Occipital lobe (tissue), 2 donors: ENCODE results near the gene HDAC9. TPM values are rescaled to one million over a fixed set of nuclear protein-coding genes. Genes with fewer than 3 reads are reported as not detected.
"Not testable (repeated sequence)": the region's sequence is repeated elsewhere in the genome, so short reads cannot be mapped to it uniquely, and the experiment has no call there.

Experiments
- DNase-seq: peaks from one replicate; lab custom pipeline; 2025; lab: John Stamatoyannopoulos, UW
- total RNA-seq: library from RNA; depleted of rRNA; stranded (reverse); fragments of >200 nt; gene quantifications from one replicate; pipeline ENCODE4 v1.2.3, GENCODE V29; 2014

HDAC9 gene
- total RNA-seq, 1 donor from 2014 or later, result 175 TPM

DNA sequence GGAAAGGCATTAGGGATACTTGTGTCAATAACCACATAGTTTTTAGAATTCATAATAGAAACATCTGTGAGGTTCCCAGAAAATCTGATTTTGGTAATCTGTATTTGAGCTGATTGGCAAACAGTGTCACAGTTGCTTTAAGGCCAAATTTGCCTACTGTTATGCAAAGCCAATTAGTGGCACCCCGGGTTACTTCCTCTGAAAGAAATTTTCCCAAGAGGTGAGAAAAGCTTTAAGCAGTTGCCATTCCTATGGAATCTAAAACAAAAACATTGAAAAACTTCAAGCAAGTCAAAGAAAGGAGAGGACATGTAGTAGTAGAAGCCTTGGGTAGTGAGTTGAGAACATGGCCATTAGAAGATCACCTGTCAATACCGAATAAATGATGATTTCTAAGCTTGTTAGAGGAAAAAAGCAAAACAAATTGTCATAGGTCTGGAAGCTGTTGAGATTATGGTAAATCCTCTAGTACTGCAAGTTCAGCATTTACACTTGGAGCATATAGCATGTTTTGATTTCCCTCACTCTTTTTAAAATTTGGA is 445.1 kb downstream of the HDAC9 start:
- no peak for DNase-seq

DNA sequence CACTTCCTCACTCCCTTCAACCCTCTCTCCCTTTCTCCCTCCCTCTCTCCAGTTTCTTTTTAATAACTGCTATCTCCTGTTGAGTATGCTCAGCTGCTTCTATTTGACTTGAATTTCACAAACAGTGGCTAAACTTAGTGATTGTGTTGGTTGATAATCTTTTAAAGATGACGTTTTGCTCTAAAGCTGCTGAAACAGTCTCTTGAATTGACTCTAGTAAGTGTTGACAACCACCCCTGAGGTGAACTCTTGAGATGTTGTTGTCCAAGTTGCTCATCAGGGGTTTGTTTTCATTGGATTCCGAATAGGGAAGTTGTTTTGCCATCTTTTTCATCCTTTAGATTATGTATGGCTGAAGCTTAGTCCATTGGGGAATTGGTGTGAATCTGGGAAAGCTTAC is 445.7 kb downstream of the HDAC9 start:
- no peak for DNase-seq

DNA sequence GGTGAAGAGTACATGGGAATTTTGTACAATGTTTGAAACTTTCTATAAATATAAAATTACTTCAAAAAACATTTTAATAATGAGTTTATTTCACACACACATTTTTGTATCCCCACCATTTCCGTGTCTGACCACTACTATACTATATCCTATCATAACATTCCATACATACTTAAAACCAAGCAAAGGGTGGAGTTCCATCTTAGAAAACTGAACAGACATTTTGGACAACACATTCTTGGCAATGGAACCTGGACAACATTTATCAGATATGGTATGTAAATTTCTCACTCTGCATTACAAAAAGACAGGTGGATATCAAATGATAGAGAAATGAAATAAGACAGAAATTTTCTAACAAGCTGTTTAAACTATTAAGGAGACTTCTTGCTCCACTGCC is 453.0 kb downstream of the HDAC9 start:
- DNase-seq, result no peak

DNA sequence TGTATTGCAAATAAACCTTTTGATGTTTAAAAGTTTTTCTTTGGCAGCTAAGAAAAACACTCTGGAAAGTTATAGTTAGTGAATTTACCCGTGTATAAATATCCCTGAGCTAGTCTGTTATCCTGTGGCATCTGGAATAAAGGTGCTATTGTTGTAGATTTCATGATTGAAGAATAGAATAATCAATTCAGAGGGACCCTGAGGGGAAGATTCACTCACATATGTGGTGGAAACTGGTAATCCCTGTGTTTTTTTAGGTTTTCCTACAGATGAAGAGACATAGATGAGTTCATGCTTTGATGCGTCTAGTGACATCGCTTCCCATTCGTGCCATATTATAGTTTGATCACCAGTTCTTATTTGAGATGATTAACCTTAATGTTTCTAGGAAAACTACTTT is 457.3 kb downstream of the HDAC9 start:
- DNase-seq, result no peak

DNA sequence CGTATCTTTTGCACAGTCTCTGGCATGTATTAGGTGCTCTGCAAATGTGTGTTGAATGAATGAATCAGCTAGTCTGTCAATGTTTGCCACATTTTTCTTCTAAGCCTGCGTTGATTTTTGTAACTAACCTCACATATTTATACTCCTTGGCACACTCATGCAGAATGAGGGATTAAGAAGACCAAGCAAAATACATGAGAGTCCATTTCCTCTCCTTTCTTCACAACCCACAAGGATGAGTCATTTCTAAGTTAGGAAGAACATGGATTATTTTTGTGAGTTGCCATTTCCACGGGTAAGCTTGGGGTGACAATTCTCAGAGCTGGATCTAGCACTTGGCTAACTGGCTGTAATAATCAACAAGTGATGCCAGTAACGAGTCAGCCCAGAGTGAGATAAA is 463.1 kb downstream of the HDAC9 start:
- DNase-seq, result no peak

DNA sequence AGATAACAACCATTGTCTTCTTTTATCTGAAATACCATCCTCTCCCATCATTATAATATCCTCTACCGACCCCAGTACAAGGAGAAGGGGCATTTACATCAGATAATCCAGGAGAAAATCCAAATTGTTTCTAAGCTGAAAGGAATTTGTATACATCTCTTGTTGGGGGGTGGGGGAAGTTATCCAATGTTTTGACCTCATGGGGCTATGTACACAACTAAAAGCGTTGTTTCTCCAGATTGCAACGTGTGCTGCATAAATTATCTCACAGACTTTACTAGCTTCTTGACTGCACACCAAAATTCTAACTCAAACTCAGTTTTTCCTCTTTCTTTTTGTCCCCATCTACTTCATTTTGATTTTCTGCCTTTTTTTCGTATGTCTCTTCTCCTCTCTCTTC is 465.2 kb downstream of the HDAC9 start:
- DNase-seq, result no peak

DNA sequence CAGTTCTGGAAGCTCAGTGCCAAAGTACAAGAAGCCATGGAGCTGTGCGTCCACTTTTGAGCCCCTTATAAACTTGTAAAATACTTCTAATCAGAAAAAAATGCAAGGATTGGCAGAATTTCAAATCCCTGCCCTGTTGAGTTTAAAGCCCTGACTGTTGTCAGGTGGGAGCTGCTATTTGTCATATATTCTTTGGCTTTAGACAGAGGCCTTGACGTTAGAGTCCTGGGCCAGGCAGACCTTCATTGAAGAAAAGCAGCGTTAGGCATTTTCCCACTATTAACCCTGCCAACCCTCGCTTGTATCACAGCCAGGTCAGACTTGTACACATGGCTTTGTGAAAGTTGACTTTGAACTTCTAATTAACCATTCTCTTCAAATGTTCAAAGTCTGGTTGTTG is 466.5 kb downstream of the HDAC9 start:
- no peak for DNase-seq

DNA sequence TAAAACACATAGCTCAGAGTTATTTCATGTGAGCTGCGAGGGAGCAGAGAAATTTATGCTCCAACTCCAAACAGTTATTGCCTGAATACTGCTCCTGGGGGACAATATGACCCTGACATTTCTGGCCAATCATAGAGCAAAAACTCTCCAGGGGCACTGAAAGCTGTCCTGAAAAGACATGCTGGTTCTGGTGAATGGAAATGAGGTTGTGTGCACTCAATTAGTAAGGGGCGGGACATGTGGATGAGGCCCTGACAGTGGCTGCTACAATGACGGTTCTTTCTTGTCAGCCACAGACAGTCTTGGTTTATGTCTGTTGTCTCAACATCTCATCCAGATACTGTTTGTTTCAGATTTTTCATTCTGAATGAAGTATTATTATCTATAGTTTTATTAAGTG is 470.1 kb downstream of the HDAC9 start:
- no peak for DNase-seq

DNA sequence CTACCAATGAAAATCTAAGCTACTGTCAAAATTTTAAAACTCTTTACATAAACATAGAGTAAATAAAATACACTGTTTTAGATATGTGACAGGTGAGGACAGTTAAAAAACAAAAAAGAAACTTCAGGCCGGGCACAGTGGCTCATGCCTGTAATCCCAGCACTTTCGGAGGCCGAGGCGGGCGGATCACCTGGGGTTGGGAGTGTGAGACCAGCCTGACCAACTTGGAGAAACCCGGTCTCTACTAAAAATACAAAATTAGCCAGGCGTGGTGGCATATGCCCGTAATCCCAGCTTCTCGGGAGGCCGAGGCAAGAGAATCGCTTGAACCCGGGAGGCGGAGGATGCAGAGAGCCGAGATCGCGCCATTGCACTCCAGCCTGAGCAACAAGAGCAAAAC is 472.2 kb downstream of the HDAC9 start:
- DNase-seq, result not testable (repeated sequence)

DNA sequence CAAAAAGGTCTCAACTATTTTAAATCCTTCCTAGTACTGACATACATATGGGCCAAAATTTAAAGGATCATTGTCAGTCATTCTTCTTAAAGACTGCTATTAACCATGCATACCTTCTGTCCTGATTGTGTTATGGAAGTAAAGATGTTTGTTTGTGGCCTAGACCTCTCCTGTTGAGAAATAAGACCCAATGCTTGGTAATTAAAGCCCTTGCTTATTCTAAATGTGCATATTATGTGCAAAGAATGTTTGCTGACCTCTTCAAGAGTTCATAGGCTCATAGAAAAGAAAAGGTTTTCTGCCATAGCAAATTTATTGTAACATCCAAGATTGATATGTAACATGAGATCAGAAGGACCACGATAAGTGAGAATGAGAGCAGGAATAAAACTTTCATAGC is 476.3 kb downstream of the HDAC9 start:
- DNase-seq, result no peak

DNA sequence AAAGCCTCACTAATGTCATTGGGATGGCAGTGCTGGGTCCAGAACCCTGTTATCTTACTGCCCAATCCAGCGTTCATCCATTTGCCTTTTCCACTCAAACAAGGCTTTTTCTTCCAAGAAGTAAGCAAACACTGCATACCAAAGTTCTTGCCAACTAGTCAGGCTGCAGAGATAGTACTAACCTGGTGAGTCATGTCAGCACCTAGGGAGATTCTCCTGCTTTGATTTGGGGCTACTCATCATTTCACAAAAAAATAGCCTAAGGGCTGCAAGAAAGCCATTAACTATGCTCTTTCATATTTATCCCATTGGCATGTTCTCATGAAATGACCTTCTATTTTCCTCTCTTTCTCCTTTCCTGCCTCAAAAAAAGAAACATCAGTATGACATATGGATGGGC is 479.3 kb downstream of the HDAC9 start:
- DNase-seq, result no peak

DNA sequence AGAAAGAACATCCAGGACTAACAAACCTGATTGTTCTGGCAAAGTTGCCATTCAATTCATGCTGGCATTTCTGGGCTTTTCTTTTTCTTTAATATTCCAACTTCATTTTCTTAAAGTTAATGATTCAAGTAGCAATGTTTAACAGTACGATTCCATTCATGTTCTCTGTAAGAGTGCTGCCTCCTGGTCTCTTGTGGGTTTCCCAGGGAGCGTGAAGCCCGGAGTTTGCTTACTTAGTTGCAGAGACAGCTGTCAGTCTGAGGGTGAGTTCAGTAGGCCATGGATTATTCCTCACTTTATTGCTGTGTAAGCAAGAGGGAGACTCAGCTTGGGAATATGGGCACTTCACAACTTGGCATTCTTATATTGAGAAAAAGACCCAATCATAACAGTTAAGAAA is 479.7 kb downstream of the HDAC9 start:
- no peak for DNase-seq

DNA sequence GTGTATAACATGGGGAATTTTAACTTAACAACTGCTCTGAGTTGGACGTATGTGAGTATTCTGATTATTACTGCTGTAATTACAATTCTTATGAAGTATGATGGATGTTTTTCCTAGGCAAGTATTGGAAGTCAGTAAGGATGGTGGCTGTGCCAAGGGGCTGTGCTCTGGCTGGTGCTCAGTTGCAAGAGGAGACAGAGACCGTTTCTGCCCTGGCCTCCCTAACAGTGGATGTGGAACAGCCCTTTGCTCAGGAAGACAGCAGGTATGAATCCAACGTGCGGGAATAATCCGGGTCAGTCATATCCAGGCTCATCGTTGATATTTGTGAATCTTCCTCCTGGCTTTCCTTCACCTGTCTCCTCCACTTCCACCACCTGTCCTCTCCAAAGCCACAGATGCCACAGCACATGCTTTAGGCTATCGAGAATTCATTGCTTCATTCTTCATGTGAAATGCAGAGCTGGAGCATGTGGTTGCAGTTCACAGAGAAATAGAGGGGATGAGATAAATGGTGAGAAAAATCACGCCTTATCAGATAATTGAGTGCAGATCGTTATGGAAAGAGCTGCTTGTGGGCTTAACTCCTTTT is 480.2 kb downstream of the HDAC9 start:
- no peak for DNase-seq

DNA sequence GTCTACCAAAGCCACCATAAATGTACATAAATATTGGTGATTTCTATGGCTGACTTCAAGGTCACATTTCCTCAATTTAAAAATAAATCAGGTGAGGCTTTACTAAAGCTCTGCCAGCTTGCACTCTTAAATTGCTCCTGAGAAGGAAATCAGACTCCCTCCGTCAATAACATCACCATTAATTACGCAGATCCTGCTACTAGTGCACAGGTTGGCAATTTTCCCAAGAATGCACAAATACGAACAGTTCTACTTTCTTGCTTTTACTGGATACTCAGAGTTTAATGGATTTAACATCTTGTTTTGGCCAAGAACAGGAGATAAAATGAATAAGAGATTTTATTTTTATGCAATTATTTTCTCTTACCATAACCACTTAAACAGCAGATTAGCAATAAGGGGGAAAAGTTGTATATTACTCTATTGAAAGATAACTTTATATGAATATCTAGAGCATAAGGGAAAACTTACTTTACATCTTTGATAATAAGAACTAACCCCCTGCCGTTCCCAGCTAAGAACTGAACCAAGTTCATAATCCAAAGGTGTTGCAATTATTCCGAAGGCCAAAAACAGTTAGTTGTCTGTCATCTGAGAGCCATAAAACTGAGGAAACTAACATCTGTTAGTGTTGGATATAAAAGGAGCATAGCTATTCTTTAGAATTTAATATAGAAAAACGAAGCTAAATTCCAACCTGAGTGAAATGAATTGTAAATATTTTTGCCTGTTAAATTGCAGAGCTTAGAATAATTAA is 481.3 kb downstream of the HDAC9 start:
- DNase-seq, result no peak

DNA sequence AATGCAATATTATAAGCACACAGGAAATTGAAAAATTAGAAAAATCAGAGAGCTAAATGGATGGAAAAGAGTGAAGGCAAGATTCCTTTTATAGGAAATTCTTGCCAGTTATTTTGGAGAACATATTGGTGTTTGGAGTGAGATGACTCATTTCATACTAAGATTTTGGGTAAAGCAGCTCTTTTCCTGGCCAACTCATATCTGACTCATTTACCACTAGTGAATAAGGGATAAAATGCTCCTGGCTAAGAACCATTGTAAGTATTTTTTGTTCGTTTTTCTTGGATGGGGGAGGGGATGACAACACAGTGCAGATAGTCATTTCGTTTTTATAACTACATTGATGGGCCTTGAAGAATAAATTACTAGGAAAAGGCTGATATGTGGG is 482.6 kb downstream of the HDAC9 start:
- DNase-seq, result no peak

DNA sequence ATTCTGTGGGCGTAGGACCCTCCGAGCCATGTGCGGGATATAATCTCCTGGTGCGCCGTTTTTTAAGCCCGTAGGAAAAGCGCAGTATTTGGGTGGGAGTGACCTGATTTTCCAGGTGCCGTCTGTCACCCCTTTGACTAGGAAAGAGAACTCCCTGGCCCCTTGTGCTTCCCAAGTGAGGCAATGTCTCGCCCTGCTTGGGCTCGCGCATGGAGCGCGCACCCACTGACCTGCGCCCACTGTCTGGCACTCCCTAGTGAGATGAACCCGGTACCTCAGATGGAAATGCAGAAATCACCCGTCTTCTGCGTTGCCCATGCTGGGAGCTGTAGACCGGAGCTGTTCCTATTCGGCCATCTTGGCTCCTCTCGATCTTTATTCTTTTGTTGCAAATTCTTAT is 495.2 kb downstream of the HDAC9 start:
- DNase-seq, result not testable (repeated sequence)

DNA sequence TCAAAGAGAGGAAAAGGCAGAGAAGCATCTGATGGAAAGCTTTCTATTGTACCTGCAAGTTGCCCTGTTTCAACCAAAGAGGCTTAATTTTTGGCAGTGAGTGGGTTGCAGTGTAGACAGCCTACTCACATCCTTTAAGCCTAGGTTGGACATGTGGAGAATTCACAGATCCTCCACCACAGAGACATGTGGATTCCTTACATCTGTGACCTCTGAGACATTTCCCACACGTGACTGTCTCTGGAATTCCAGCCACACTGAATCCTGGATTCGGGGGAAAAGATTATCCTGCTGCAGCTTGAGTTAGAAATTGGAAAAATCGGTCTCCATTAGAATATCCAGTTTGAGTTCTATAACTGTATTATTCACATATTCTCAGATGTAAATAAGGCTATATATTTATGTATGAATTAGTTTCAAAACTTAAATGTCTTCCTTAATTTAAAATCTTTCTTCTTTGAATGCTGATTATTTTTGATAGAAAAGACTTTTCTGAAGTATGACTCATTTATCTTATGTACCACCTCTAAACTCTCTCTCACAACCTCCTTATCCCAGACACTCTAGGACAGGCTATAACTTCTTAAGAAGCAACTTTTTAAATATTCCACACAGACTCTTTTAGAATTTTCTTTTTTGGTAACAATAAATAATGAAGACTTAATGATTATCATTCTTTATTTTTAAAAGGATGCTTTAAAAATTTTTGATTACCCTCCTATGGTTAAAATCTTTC is 498.6 kb downstream of the HDAC9 start:
- no peak for DNase-seq

DNA sequence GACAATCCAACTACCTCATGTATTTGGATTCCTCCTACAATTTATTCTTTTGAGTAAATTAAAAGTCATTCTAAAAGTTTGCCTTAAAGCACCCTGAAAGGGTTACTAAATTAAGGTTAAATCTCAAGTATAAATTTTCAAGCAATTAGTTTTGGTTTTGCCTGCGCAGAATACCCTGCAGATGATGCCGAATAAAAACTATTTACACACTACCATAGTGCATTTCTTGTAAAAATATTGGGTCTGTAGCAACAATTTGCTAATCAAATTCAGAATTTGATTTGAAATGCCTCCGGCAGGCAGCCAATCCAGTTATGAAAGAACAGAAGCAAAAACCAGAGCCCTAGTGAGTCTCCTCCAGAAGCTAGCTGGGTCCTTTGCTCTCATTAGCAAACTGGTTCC is 499.7 kb downstream of the HDAC9 start:
- DNase-seq, result no peak

DNA sequence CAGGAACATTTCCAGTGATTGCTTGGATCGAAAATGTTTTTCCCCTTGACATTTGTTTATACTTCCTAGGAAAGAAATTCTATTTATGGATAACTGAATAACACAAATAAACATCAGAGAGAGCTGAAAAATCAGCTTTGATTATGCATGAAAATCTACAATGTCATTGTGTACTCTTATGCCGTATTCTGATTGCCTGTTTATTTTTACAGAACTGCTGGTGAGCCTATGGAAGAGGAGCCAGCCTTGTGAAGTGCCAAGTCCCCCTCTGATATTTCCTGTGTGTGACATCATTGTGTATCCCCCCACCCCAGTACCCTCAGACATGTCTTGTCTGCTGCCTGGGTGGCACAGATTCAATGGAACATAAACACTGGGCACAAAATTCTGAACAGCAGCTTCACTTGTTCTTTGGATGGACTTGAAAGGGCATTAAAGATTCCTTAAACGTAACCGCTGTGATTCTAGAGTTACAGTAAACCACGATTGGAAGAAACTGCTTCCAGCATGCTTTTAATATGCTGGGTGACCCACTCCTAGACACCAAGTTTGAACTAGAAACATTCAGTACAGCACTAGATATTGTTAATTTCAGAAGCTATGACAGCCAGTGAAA is 500.4 kb downstream of the HDAC9 start:
- no peak for DNase-seq

DNA sequence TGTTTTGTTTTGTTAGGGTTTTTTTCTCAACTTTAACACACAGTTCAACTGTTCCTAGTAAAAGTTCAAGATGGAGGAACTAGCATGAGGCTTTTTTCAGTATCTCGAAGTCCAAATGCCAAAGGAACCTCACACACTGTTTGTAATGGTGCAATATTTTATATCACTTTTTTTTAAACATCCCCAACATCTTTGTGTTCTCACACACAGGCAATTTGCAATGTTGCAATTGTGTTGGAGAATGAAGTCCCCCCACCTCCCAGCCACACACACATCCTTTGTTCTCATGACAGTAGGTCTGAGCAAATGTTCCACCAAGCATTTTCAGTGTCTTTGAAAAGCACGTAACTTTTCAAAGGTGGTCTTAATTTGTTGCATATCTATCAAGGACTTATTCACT is 501.0 kb downstream of the HDAC9 start:
- DNase-seq, result no peak

DNA sequence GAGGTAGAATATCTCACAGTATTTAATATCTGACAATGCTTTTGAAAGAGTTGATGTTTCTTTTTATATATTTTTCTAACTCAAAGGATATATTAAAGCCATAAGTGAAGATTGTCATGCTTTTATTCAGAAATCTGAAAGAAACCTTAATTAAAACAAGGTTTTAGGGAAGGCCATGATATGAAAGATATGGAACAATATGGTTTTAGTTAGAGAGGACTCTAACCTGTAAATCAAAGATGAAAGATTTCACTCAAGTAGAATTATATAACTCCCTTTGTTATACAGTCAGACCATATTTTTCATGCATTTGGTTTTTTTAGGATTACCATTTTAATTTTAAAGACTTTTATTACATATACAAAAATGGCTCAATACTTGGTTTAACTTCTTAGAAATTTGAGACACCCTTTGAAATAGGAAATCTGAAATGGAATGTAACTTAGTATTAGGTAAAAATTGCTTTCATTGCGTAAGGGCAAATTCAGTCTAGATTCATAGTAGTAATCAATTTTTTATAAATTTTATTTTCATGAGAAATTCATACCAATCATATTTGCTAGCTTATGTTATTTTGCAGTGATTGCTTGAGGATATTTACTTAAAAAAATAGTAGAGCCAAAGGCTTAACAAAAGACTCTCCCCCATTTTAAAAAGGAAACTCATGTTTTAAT is 502.1 kb downstream of the HDAC9 start:
- no peak for DNase-seq

DNA sequence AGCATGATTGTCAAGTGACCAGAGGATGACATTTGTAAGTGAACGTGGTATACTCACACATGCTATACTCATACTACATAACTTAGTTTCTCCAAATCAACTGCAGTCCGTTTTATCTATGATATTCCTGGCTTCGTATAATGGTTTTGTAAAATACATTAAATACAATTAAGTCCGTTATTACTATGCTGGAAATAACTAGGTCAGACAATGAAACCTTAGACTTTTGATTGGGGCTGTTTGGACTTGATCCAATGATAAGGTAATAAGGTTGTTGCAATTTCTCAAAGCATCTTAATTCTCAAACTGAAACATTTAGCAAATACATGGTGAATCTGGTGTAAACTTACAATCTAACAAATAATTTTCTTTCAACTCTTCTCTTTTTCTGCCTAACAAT is 504.9 kb downstream of the HDAC9 start:
- DNase-seq, result no peak
